ENCODE data around the gene SPATA24.

DNA sequence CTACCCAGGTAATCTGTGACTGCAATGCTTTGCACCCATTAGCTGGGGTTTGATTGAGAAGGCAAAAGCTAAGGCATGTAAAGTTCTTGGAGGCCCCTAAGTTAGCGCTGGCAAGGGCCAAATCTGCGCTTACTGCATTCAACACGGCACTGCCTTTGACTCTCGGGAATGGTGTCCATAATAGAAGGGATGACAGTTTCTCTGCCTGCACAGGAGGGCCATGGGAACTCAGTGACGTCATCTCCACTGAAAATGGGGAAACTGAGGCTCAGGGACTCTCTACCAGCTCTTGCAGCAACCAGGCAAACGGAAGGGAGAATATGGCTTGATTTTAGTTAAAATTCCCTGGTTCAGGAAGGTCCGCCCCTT is 487 bp downstream of the SPATA24 start:
- TF ChIP-seq, protein P1, sequence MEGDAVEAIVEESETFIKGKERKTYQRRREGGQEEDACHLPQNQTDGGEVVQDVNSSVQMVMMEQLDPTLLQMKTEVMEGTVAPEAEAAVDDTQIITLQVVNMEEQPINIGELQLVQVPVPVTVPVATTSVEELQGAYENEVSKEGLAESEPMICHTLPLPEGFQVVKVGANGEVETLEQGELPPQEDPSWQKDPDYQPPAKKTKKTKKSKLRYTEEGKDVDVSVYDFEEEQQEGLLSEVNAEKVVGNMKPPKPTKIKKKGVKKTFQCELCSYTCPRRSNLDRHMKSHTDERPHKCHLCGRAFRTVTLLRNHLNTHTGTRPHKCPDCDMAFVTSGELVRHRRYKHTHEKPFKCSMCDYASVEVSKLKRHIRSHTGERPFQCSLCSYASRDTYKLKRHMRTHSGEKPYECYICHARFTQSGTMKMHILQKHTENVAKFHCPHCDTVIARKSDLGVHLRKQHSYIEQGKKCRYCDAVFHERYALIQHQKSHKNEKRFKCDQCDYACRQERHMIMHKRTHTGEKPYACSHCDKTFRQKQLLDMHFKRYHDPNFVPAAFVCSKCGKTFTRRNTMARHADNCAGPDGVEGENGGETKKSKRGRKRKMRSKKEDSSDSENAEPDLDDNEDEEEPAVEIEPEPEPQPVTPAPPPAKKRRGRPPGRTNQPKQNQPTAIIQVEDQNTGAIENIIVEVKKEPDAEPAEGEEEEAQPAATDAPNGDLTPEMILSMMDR (IDR thresholded peaks at IDR 0.05; ENCODE audit: control extremely low read depth in 1 of 3, insufficient read depth in 1 of 3, low read depth in 1 of 3, low read length in 3 of 3) = no peak
- no peak for TF ChIP-seq POLR2A (IDR thresholded peaks at IDR 0.05; ENCODE audit: control extremely low read depth in 1 of 2, low read depth in 2 of 2, low read length in 2 of 2)
- no peak for TF ChIP-seq RFX5 (IDR thresholded peaks at IDR 0.05; ENCODE audit: borderline replicate concordance, low read depth, low read length)
- TF ChIP-seq, protein P2, sequence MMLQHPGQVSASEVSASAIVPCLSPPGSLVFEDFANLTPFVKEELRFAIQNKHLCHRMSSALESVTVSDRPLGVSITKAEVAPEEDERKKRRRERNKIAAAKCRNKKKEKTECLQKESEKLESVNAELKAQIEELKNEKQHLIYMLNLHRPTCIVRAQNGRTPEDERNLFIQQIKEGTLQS (IDR thresholded peaks at IDR 0.05; ENCODE audit: insufficient read depth, low read depth, low read length) = no peak
- TF ChIP-seq CHD2 (IDR thresholded peaks at IDR 0.05; ENCODE audit: low read length) = no peak
- no peak for TF ChIP-seq CBX5 (IDR thresholded peaks at IDR 0.05; ENCODE audit: low read depth, low read length)
- no peak for TF ChIP-seq EP300 (IDR thresholded peaks at IDR 0.05; ENCODE audit: borderline replicate concordance in 1 of 2, low read depth in 2 of 2, low read length in 2 of 2)
- TF ChIP-seq SRF (IDR thresholded peaks at IDR 0.05; ENCODE audit: low read depth, low read length) = no peak

Data from H1 (cell line).